HG03442 (cell line): Measurements from ENCODE around the gene SCN8A.

Experiments used
- ATAC-seq: cut with Tn5 transposase; IDR thresholded peaks from one replicate; pipeline ENCODE4 v1.9.1; 2021; ENCODE audit warnings: mild to moderate bottlenecking, moderate library complexity; ENCODE audit not compliant: unreplicated experiment

Gene SCN8A

GRCh38 chr12:51667269-51667668, 76.2 kb downstream of the SCN8A start:
- no peak for ATAC-seq

- ATAC-seq, result no peak
Measured at GRCh38 chr12:51669271-51669670, 78.2 kb downstream of the SCN8A start.

GRCh38 chr12:51669996-51670395, 79.0 kb downstream of the SCN8A start:
- no peak for ATAC-seq

GRCh38 chr12:51672334-51672733, 81.3 kb downstream of the SCN8A start:
- ATAC-seq, result no peak

- ATAC-seq, result no peak
Measured at GRCh38 chr12:51675071-51675803, 84.2 kb downstream of the SCN8A start.

GRCh38 chr12:51676875-51677274, 85.8 kb downstream of the SCN8A start:
- ATAC-seq, result no peak

- no peak for ATAC-seq
Measured at GRCh38 chr12:51677284-51677968, 86.4 kb downstream of the SCN8A start.

- ATAC-seq, result no peak
Measured at GRCh38 chr12:51678086-51678724, 87.2 kb downstream of the SCN8A start.

GRCh38 chr12:51682981-51683380, 91.9 kb downstream of the SCN8A start:
- no peak for ATAC-seq

GRCh38 chr12:51683763-51684357, 92.8 kb downstream of the SCN8A start:
- ATAC-seq, result no peak

GRCh38 chr12:51686727-51687126, 95.7 kb downstream of the SCN8A start:
- no peak for ATAC-seq

GRCh38 chr12:51687177-51687576, 96.1 kb downstream of the SCN8A start:
- ATAC-seq, result no peak

GRCh38 chr12:51687614-51688013, 96.6 kb downstream of the SCN8A start:
- no peak for ATAC-seq

- ATAC-seq, result no peak
Measured at GRCh38 chr12:51689983-51690382, 99.0 kb downstream of the SCN8A start.

GRCh38 chr12:51692016-51692415, 101.0 kb downstream of the SCN8A start:
- ATAC-seq, result no peak

GRCh38 chr12:51693569-51693968, 102.5 kb downstream of the SCN8A start:
- no peak for ATAC-seq

GRCh38 chr12:51694146-51694545, 103.1 kb downstream of the SCN8A start:
- no peak for ATAC-seq

GRCh38 chr12:51695241-51696010, 104.4 kb downstream of the SCN8A start:
- no peak for ATAC-seq

GRCh38 chr12:51699219-51699618, 108.2 kb downstream of the SCN8A start:
- no peak for ATAC-seq

GRCh38 chr12:51700887-51701286, 109.9 kb downstream of the SCN8A start:
- no peak for ATAC-seq

- ATAC-seq, result no peak
Measured at GRCh38 chr12:51702587-51702986, 111.6 kb downstream of the SCN8A start.
